HEK293 (cell line): ENCODE results near the gene NOX1.
"Not testable (repeated sequence)": the region's sequence is repeated elsewhere in the genome, so short reads cannot be mapped to it uniquely, and the experiment has no call there.

Source experiments
- CTCF ChIA-PET: fragments of 350-600 bp; formaldehyde crosslinking; extraction: SDS; loops from one replicate; lab custom pipeline; 2021; ENCODE audit warnings: antibody characterized with exemption; lab: Yijun Ruan, JAX
- POLR2A ChIA-PET: fragments of 300-600 bp; formaldehyde crosslinking; extraction: SDS; loops from one replicate; lab custom pipeline; 2020; ENCODE audit warnings: antibody characterized with exemption, inconsistent platforms; lab: Yijun Ruan, JAX
- H3K27ac ChIP-seq: fragments of 200-500 bp; sonication (Bioruptor generic); 2 replicates; pipeline ENCODE4 v1.5.1; 2014; ENCODE audit warnings: low read depth, low read length, control low read depth, inconsistent platforms; ENCODE audit errors: extremely low read depth
- H3K36me3 ChIP-seq, 2 experiments: fragments of 200-500 bp in 1 of 2; sonication (Bioruptor generic) in 1 of 2; 1 replicate in 1 of 2; 2 replicates in 1 of 2; pipeline ENCODE4 v1.5.1; 2014 to 2017; ENCODE audit warnings: inconsistent platforms in 2 of 2, low read length in 2 of 2; ENCODE audit not compliant: control insufficient read depth in 2 of 2, insufficient read depth in 1 of 2
- H3K4me1 ChIP-seq: fragments of 200-500 bp; sonication (Bioruptor generic); 2 replicates; pipeline ENCODE4 v1.5.1; 2014; ENCODE audit warnings: mild to moderate bottlenecking, low read length, inconsistent platforms; ENCODE audit not compliant: control insufficient read depth, insufficient read depth
- H3K4me3 ChIP-seq: 2 replicates; pipeline ENCODE4 v1.5.1; 2011; ENCODE audit warnings: low read depth, mild to moderate bottlenecking, control low read depth, low read length, moderate library complexity
- H3K9me3 ChIP-seq: fragments of 200-500 bp; sonication (Bioruptor generic); 2 replicates; pipeline ENCODE4 v1.5.1; 2014; ENCODE audit warnings: low read depth, low read length, inconsistent platforms; ENCODE audit not compliant: control insufficient read depth, insufficient read depth
- ATF2 ChIP-seq: fragments of 450-650 bp; formaldehyde crosslinking; IDR thresholded peaks from 2 replicates; pipeline ENCODE4 v1.5.1; 2016; ENCODE audit warnings: missing biosample characterization, missing genetic modification characterization, low read depth
- ELK4 ChIP-seq: IDR thresholded peaks from 2 replicates; pipeline ENCODE4 v1.6.1; 2011; ENCODE audit warnings: mild to moderate bottlenecking, low read depth, low read length, borderline replicate concordance
- HOXC10 ChIP-seq: sonication (generic); formaldehyde crosslinking; IDR thresholded peaks from 2 replicates; pipeline ENCODE4 v1.8.1; 2023; ENCODE audit warnings: mild to moderate bottlenecking, missing genetic modification reagents
- MEIS1 ChIP-seq: sonication (generic); formaldehyde crosslinking; IDR thresholded peaks from 2 replicates; pipeline ENCODE4 v1.8.1; 2022; ENCODE audit warnings: missing genetic modification reagents, mild to moderate bottlenecking, borderline replicate concordance
- SCRT1 ChIP-seq: fragments of 450-650 bp; formaldehyde crosslinking; IDR thresholded peaks from 2 replicates; pipeline ENCODE4 v1.5.1; 2016; ENCODE audit warnings: missing biosample characterization, missing genetic modification characterization, borderline replicate concordance
- TSHZ1 ChIP-seq: fragments of 450-650 bp; formaldehyde crosslinking; IDR thresholded peaks from 2 replicates; pipeline ENCODE4 v1.5.1; 2016; ENCODE audit warnings: missing biosample characterization, missing genetic modification characterization, borderline replicate concordance
- ZFHX2 ChIP-seq: fragments of 450-650 bp; formaldehyde crosslinking; conservative IDR thresholded peaks from 2 replicates; pipeline ENCODE4 v1.5.1; 2016; ENCODE audit warnings: missing biosample characterization, missing genetic modification characterization
- ZNF148 ChIP-seq: fragments of 450-650 bp; formaldehyde crosslinking; IDR thresholded peaks from 2 replicates; pipeline ENCODE4 v1.5.0; 2017; ENCODE audit warnings: missing biosample characterization, missing genetic modification characterization, borderline replicate concordance
- ZNF335 ChIP-seq: fragments of 450-650 bp; formaldehyde crosslinking; conservative IDR thresholded peaks from 2 replicates; pipeline ENCODE4 v1.5.1; 2016; ENCODE audit warnings: missing biosample characterization, missing genetic modification characterization
- ZNF37A ChIP-seq: fragments of 450-650 bp; IDR thresholded peaks from 2 replicates; pipeline ENCODE4 v1.5.1; 2018; ENCODE audit warnings: missing biosample characterization, missing genetic modification characterization
- ZNF501 ChIP-seq: fragments of 450-650 bp; formaldehyde crosslinking; IDR thresholded peaks from 2 replicates; pipeline ENCODE4 v1.5.1; 2016; ENCODE audit warnings: missing biosample characterization, missing genetic modification characterization
- ZNF544 ChIP-seq: fragments of 450-650 bp; formaldehyde crosslinking; IDR thresholded peaks from 2 replicates; pipeline ENCODE4 v1.5.0; 2017; ENCODE audit warnings: missing biosample characterization, missing genetic modification characterization
- ZNF548 ChIP-seq: fragments of 450-650 bp; formaldehyde crosslinking; IDR thresholded peaks from 2 replicates; pipeline ENCODE4 v1.5.1; 2016; ENCODE audit warnings: missing biosample characterization, missing genetic modification characterization
- ZNF555 ChIP-seq: fragments of 450-650 bp; formaldehyde crosslinking; conservative IDR thresholded peaks from 2 replicates; pipeline ENCODE4 v1.5.1; 2017; ENCODE audit warnings: missing biosample characterization, mild to moderate bottlenecking, missing genetic modification characterization, inconsistent platforms
- ZNF645 ChIP-seq: fragments of 450-650 bp; formaldehyde crosslinking; IDR thresholded peaks from 2 replicates; pipeline ENCODE4; 2016; ENCODE audit warnings: missing biosample characterization, missing genetic modification characterization
- ZXDB ChIP-seq: fragments of 450-650 bp; formaldehyde crosslinking; IDR thresholded peaks from 2 replicates; pipeline ENCODE4 v1.5.1; 2016; ENCODE audit warnings: missing biosample characterization, missing genetic modification characterization

The NOX1 gene

GRCh38 chrX:100812216-100813158, 61.7 kb downstream of the NOX1 start (continued):
- no peak for TF ChIP-seq TSHZ1 (tag by site-specific recombination)
- TF ChIP-seq ZNF548: no peak
- TF ChIP-seq ZFHX2 (tag by site-specific recombination): no peak

GRCh38 chrX:100808265-100808664, 65.9 kb downstream of the NOX1 start:
- H3K4me3 ChIP-seq, H3K9me3 ChIP-seq, CTCF ChIA-PET, POLR2A ChIA-PET, H3K36me3 ChIP-seq, H3K27ac ChIP-seq, H3K4me1 ChIP-seq: not testable (repeated sequence)

GRCh38 chrX:100804780-100805179, 69.4 kb downstream of the NOX1 start:
- TF ChIP-seq ELK4 (no peak), ZNF335 (tag by site-specific recombination) (no peak), ZNF555 (tag by site-specific recombination) (no peak), ZNF501 (tag by site-specific recombination) (no peak), ZXDB (tag by site-specific recombination) (no peak), SCRT1 (tag by site-specific recombination) (no peak), HOXC10 (CRISPR knock-in tag) (no peak), MEIS1 (CRISPR knock-in tag) (no peak), ZNF148 (no peak), ZNF37A (no peak), ZNF645 (no peak), ATF2 (tag by site-specific recombination) (no peak), ZNF544 (tag by site-specific recombination) (no peak)
- Histone ChIP-seq H3K4me3 (no peak overlapping the region), H3K4me1 (no peaks in the 10 kb centered on the region), H3K27ac (no peak overlapping the region), H3K9me3 (no peaks in the 10 kb centered on the region), H3K36me3 (no peaks in the 10 kb centered on the region)
- CTCF ChIA-PET: no interaction called here
- POLR2A ChIA-PET: no interaction called here
